ENCODE data around the gene DLGAP1.

- TF ChIP-seq CTCF (IDR thresholded peaks at IDR 0.05; ENCODE audit: low read depth, low read length) (no peak), EZH2phosphoT487 (IDR thresholded peaks at IDR 0.05; ENCODE audit: low read depth) (no peak)
These were observed 629.1 kb downstream of the DLGAP1 start for GRCh38 chr18:3826021-3826420.
